ENCODE data around the gene MAP7.

MAP7 gene

DNA sequence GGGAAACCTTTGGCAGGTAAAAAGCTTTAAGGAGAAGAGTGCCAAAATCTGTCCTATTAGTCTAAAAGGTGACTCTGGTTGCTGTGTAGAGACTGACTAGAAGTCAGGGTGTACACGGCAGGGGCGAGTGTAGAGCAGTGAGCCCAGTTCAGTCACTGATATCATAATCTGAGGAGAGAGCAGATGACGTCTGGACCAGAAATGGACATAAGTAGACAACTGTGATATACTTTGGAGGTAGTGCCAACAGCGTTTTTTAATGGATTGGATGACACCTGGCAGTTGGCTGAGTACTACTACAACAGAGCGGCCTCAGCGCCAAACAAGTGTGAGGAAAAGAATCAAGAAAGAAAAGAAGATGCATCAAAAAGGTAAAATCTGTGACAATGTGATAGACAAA is 76.0 kb downstream of the MAP7 start:
- DNase-seq (ENCODE audit: low read depth), result no peak
- no peak overlapping the region for H3K4me3 ChIP-seq (ENCODE audit: low read length)

DNA sequence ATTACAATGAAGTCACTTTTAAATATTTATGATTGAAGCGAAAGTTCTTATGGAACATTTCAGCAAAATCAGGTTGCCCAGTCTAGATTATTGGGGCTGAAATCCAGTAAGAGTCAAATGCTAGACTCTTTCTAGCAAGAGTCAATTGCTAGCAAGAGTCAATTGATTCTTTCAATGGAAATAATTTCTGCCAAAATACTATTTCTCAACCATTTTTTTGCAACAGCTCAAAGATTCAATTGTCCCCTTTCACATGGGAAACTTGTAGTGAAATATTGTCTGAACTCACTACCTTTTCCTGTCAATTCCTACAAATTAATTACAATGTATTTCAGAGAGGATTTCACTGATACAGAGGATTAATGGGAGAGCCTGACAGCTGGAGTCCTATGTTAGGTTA is 78.3 kb downstream of the MAP7 start:
- no peak for DNase-seq (ENCODE audit: low read depth)
- TF ChIP-seq, protein P1, sequence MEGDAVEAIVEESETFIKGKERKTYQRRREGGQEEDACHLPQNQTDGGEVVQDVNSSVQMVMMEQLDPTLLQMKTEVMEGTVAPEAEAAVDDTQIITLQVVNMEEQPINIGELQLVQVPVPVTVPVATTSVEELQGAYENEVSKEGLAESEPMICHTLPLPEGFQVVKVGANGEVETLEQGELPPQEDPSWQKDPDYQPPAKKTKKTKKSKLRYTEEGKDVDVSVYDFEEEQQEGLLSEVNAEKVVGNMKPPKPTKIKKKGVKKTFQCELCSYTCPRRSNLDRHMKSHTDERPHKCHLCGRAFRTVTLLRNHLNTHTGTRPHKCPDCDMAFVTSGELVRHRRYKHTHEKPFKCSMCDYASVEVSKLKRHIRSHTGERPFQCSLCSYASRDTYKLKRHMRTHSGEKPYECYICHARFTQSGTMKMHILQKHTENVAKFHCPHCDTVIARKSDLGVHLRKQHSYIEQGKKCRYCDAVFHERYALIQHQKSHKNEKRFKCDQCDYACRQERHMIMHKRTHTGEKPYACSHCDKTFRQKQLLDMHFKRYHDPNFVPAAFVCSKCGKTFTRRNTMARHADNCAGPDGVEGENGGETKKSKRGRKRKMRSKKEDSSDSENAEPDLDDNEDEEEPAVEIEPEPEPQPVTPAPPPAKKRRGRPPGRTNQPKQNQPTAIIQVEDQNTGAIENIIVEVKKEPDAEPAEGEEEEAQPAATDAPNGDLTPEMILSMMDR (IDR thresholded peaks at IDR 0.05; ENCODE audit: insufficient read depth, low read depth, low read length, missing control alignments), result no peak
- H3K4me3 ChIP-seq (ENCODE audit: low read length), result no peak overlapping the region

More for the DNA sequence above, 76.0 kb downstream of the MAP7 start:
- TF ChIP-seq, protein P1 (IDR thresholded peaks at IDR 0.05; ENCODE audit: insufficient read depth, low read depth, low read length, missing control alignments), result no peak

DNA sequence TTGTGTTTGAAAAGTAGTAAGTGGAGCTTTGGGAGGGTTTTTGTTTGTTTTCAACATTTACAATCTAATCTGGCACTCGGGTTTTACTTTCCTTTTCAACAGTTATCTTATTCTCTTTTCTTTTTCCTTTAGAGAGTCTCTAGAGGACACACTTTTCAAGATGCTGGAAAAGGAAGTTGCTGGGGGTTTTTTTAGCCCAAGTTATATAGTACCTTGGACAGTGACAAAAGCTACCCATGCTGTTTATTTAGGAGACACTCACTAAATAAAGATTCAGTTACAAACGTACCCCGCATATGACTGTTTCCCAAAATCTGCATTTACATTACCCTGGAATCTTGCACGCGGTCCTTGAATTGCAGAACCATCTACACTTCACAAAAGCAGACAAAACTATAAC is 78.8 kb downstream of the MAP7 start:
- H3K4me3 ChIP-seq (ENCODE audit: low read length), result no peak overlapping the region
- TF ChIP-seq, protein P1 (IDR thresholded peaks at IDR 0.05; ENCODE audit: insufficient read depth, low read depth, low read length, missing control alignments), result no peak
- no peak for DNase-seq (ENCODE audit: low read depth)

DNA sequence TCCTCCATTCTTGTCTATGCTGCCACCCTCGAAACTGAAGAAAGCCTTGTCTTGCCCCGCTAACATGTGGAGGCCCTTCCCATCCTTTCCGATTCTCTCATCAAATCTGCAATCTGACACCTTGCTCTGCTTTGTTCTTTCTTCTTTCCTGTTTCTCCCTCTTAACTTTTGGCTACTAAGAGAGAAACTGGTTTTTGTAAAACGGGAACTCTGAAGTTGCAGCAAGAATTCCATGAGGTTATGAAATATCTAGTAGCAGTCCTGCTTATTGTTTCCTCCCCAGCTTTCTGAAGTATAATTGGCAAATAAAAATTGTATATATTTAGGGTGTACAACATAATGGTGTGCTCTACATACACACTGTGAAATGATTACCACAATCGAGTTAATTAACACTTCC is 80.2 kb downstream of the MAP7 start:
- H3K4me3 ChIP-seq (ENCODE audit: low read length), result no peak overlapping the region
- DNase-seq (ENCODE audit: low read depth), result peak; percentile 32
- TF ChIP-seq, protein P1 (IDR thresholded peaks at IDR 0.05; ENCODE audit: insufficient read depth, low read depth, low read length, missing control alignments), result no peak

- TF ChIP-seq, protein P1 (IDR thresholded peaks at IDR 0.05; ENCODE audit: insufficient read depth, low read depth, low read length, missing control alignments), result no peak
- no peak overlapping the region for H3K4me3 ChIP-seq (ENCODE audit: low read length)
- no peak for DNase-seq (ENCODE audit: low read depth)
These were observed 81.1 kb downstream of the MAP7 start for GRCh38 chr6:136469154-136469553.

DNA sequence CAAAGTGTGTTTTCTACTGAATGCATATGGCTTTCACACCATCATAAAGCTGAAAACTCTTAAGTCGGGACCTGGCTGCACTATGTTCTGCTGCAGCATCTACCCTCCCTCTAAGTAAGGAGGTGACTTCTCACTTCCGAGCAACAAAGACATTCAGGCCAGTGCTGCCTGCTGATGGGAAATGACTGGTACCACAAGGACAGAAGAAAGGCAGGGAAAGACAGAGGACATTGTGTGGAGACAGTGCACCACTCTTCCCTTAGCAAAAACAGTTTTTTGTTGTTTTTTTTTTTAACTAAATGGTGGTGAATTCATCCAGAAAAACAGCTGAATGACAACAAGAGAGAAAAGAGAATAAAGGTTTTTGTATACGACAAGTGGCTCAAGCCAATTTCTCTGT is 81.5 kb downstream of the MAP7 start:
- no peak for DNase-seq (ENCODE audit: low read depth)
- TF ChIP-seq, protein P1 (IDR thresholded peaks at IDR 0.05; ENCODE audit: insufficient read depth, low read depth, low read length, missing control alignments), result no peak
- H3K4me3 ChIP-seq (ENCODE audit: low read length), result no peak overlapping the region

GRCh38 chr6:136467186-136467585 is 83.0 kb downstream of the MAP7 start:
- H3K4me3 ChIP-seq (ENCODE audit: low read length), result no peak overlapping the region
- no peak for DNase-seq (ENCODE audit: low read depth)
- TF ChIP-seq, protein P1 (IDR thresholded peaks at IDR 0.05; ENCODE audit: insufficient read depth, low read depth, low read length, missing control alignments), result no peak

Data from epithelial cell of esophagus (primary cell).